SW 1271 (cell line): ENCODE results near the gene DCDC2B.

Experiments
- DNase-seq, 2 experiments: peaks; one replicate each; lab custom pipeline; 2025; lab: John Stamatoyannopoulos, UW

The DCDC2B gene

GRCh38 chr1:32195972-32196823, 12.7 kb upstream of the DCDC2B start:
- DNase-seq = no peak

- no peak for DNase-seq
Measured at GRCh38 chr1:32197074-32197473, 11.8 kb upstream of the DCDC2B start.

GRCh38 chr1:32197837-32198236, 11.1 kb upstream of the DCDC2B start:
- DNase-seq = no peak

GRCh38 chr1:32198237-32199042, 10.4 kb upstream of the DCDC2B start:
- DNase-seq = no peak

- no peak for DNase-seq
Measured at GRCh38 chr1:32199043-32199716, 9.7 kb upstream of the DCDC2B start.

- no peak for DNase-seq
Measured at GRCh38 chr1:32199717-32200072, 9.2 kb upstream of the DCDC2B start.

- DNase-seq = peak in 1 of 2 experiments; percentile 45
Measured at GRCh38 chr1:32200226-32201010, 8.5 kb upstream of the DCDC2B start, which contains the start of gene CCDC28B. Gene CCDC28B (plus strand): TSS chr1:32200595. CDS start chr1:32201936, 1,341 bp downstream.

- DNase-seq = no peak
Measured at GRCh38 chr1:32201011-32201855, 7.7 kb upstream of the DCDC2B start.

- no peak for DNase-seq
Measured at GRCh38 chr1:32204943-32205361, 3.9 kb upstream of the DCDC2B start.

- DNase-seq = peak; percentile 54 to 75
Measured at GRCh38 chr1:32205401-32206370, 3.2 kb upstream of the DCDC2B start, which contains the start of gene IQCC. Gene IQCC (plus strand): TSS chr1:32205671. CDS start chr1:32205682, 11 bp downstream.

- DNase-seq = no peak
Measured at GRCh38 chr1:32208469-32208868, 420 bp upstream of the DCDC2B start.

GRCh38 chr1:32215629-32216480, 7.0 kb downstream of the DCDC2B start:
- peak; percentile 34 to 48 for DNase-seq

- DNase-seq = no peak
Measured at GRCh38 chr1:32216566-32216965, 7.7 kb downstream of the DCDC2B start.

GRCh38 chr1:32219022-32219421, 10.1 kb downstream of the DCDC2B start:
- no peak for DNase-seq

- no peak for DNase-seq
Measured at GRCh38 chr1:32220746-32221580, 12.1 kb downstream of the DCDC2B start.

GRCh38 chr1:32221581-32221979, 12.7 kb downstream of the DCDC2B start:
- DNase-seq = no peak

- peak; percentile 39 to 80 for DNase-seq
Measured at GRCh38 chr1:32221980-32222755, 13.3 kb downstream of the DCDC2B start, which contains the start of the genes EIF3I and TMEM234. Gene EIF3I (plus strand): TSS chr1:32222407. CDS start chr1:32222442, 35 bp downstream. Gene TMEM234 (minus strand): TSS chr1:32222353. CDS start chr1:32222322, 31 bp downstream.
